HEK293 (cell line): ENCODE results near the gene HDAC1.

ENCODE experiments used
- CTCF ChIA-PET: fragments of 350-600 bp; formaldehyde crosslinking; extraction: SDS; loops from one replicate; lab custom pipeline; 2021; ENCODE audit warnings: antibody characterized with exemption; lab: Yijun Ruan, JAX
- POLR2A ChIA-PET: fragments of 300-600 bp; formaldehyde crosslinking; extraction: SDS; loops from one replicate; lab custom pipeline; 2020; ENCODE audit warnings: antibody characterized with exemption, inconsistent platforms; lab: Yijun Ruan, JAX
- H3K27ac ChIP-seq: fragments of 200-500 bp; sonication (Bioruptor generic); 2 replicates; pipeline ENCODE4 v1.5.1; 2014; ENCODE audit warnings: low read depth, low read length, control low read depth, inconsistent platforms; ENCODE audit errors: extremely low read depth
- H3K36me3 ChIP-seq, 2 experiments: fragments of 200-500 bp in 1 of 2; sonication (Bioruptor generic) in 1 of 2; 1 replicate in 1 of 2; 2 replicates in 1 of 2; pipeline ENCODE4 v1.5.1; 2014 to 2017; ENCODE audit warnings: inconsistent platforms in 2 of 2, low read length in 2 of 2; ENCODE audit not compliant: control insufficient read depth in 2 of 2, insufficient read depth in 1 of 2
- H3K4me1 ChIP-seq: fragments of 200-500 bp; sonication (Bioruptor generic); 2 replicates; pipeline ENCODE4 v1.5.1; 2014; ENCODE audit warnings: mild to moderate bottlenecking, low read length, inconsistent platforms; ENCODE audit not compliant: control insufficient read depth, insufficient read depth
- H3K4me3 ChIP-seq: 2 replicates; pipeline ENCODE4 v1.5.1; 2011; ENCODE audit warnings: low read depth, mild to moderate bottlenecking, control low read depth, low read length, moderate library complexity
- H3K9me3 ChIP-seq: fragments of 200-500 bp; sonication (Bioruptor generic); 2 replicates; pipeline ENCODE4 v1.5.1; 2014; ENCODE audit warnings: low read depth, low read length, inconsistent platforms; ENCODE audit not compliant: control insufficient read depth, insufficient read depth
- BCL11B ChIP-seq: fragments of 450-650 bp; formaldehyde crosslinking; IDR thresholded peaks from 2 replicates; pipeline ENCODE4 v1.5.1; 2016; ENCODE audit warnings: low read depth, missing biosample characterization, missing genetic modification characterization
- CTCF ChIP-seq: fragments of 450-650 bp; formaldehyde crosslinking; IDR thresholded peaks from 2 replicates; pipeline ENCODE4 v1.5.1; 2016; ENCODE audit warnings: missing biosample characterization, missing genetic modification characterization
- MZF1 ChIP-seq: fragments of 450-650 bp; formaldehyde crosslinking; IDR thresholded peaks from 2 replicates; pipeline ENCODE4 v1.5.1; 2017; ENCODE audit warnings: missing biosample characterization, missing genetic modification characterization, borderline replicate concordance
- PRDM10 ChIP-seq: fragments of 450-650 bp; formaldehyde crosslinking; IDR thresholded peaks from 2 replicates; pipeline ENCODE4 v1.5.1; 2016; ENCODE audit warnings: missing biosample characterization, missing genetic modification characterization
- REPIN1 ChIP-seq: fragments of 450-650 bp; formaldehyde crosslinking; IDR thresholded peaks from 2 replicates; pipeline ENCODE4 v1.5.1; 2017; ENCODE audit warnings: missing biosample characterization, missing genetic modification characterization, low read depth
- SCRT2 ChIP-seq: fragments of 450-650 bp; formaldehyde crosslinking; IDR thresholded peaks from 2 replicates; pipeline ENCODE4 v1.5.1; 2016; ENCODE audit warnings: missing biosample characterization, missing genetic modification characterization
- SP3 ChIP-seq: fragments of 450-650 bp; formaldehyde crosslinking; IDR thresholded peaks from 2 replicates; pipeline ENCODE4 v1.5.1; 2016; ENCODE audit warnings: missing biosample characterization, missing genetic modification characterization
- YY1 ChIP-seq: fragments of 450-650 bp; formaldehyde crosslinking; IDR thresholded peaks from 2 replicates; pipeline ENCODE4 v1.5.1; 2018; ENCODE audit warnings: missing biosample characterization, missing genetic modification characterization
- ZNF140 ChIP-seq: fragments of 450-650 bp; formaldehyde crosslinking; IDR thresholded peaks from 2 replicates; pipeline ENCODE4 v1.5.1; 2016; ENCODE audit warnings: missing biosample characterization, missing genetic modification characterization
- ZNF146 ChIP-seq: fragments of 450-650 bp; formaldehyde crosslinking; IDR thresholded peaks from 2 replicates; pipeline ENCODE4 v1.5.1; 2016; ENCODE audit warnings: missing biosample characterization, missing genetic modification characterization
- ZNF221 ChIP-seq: fragments of 450-650 bp; formaldehyde crosslinking; IDR thresholded peaks from 2 replicates; pipeline ENCODE4 v1.5.1; 2017; ENCODE audit warnings: missing biosample characterization, missing genetic modification characterization, borderline replicate concordance
- ZNF24 ChIP-seq: fragments of 450-650 bp; formaldehyde crosslinking; IDR thresholded peaks from 2 replicates; pipeline ENCODE4 v1.5.1; 2016; ENCODE audit warnings: missing biosample characterization, missing genetic modification characterization
- ZNF311 ChIP-seq: fragments of 450-650 bp; formaldehyde crosslinking; IDR thresholded peaks from 2 replicates; pipeline ENCODE4 v1.5.1; 2017; ENCODE audit warnings: missing biosample characterization, missing genetic modification characterization, borderline replicate concordance
- ZNF354C ChIP-seq: fragments of 450-650 bp; formaldehyde crosslinking; IDR thresholded peaks from 2 replicates; pipeline ENCODE4 v1.5.1; 2016; ENCODE audit warnings: missing biosample characterization, missing genetic modification characterization, low read depth, borderline replicate concordance
- ZNF416 ChIP-seq: fragments of 450-650 bp; formaldehyde crosslinking; IDR thresholded peaks from 2 replicates; pipeline ENCODE4 v1.5.1; 2016; ENCODE audit warnings: missing biosample characterization, missing genetic modification characterization
- ZNF433 ChIP-seq: fragments of 450-650 bp; formaldehyde crosslinking; IDR thresholded peaks from 2 replicates; pipeline ENCODE4 v1.5.1; 2016; ENCODE audit warnings: missing biosample characterization, missing genetic modification characterization, low read depth
- ZNF488 ChIP-seq: fragments of 450-650 bp; formaldehyde crosslinking; IDR thresholded peaks from 2 replicates; pipeline ENCODE4 v1.5.1; 2016; ENCODE audit warnings: missing biosample characterization, missing genetic modification characterization
- ZNF549 ChIP-seq: fragments of 450-650 bp; IDR thresholded peaks from 2 replicates; pipeline ENCODE4 v1.5.1; 2018; ENCODE audit warnings: missing biosample characterization, missing genetic modification characterization, mild to moderate bottlenecking, inconsistent platforms, moderate library complexity
- ZNF571 ChIP-seq: fragments of 450-650 bp; formaldehyde crosslinking; IDR thresholded peaks from 2 replicates; pipeline ENCODE4 v1.5.0; 2017; ENCODE audit warnings: missing biosample characterization, missing genetic modification characterization
- ZNF621 ChIP-seq: fragments of 450-650 bp; formaldehyde crosslinking; IDR thresholded peaks from 2 replicates; pipeline ENCODE4 v1.5.1; 2017; ENCODE audit warnings: missing biosample characterization, missing genetic modification characterization
- ZNF670 ChIP-seq: fragments of 450-650 bp; formaldehyde crosslinking; IDR thresholded peaks from 2 replicates; pipeline ENCODE4 v1.5.1; 2016; ENCODE audit warnings: missing biosample characterization, missing genetic modification characterization, low read depth
- ZNF701 ChIP-seq: fragments of 450-650 bp; formaldehyde crosslinking; IDR thresholded peaks from 2 replicates; pipeline ENCODE4 v1.5.1; 2016; ENCODE audit warnings: missing biosample characterization, missing genetic modification characterization
- ZNF747 ChIP-seq: fragments of 450-650 bp; formaldehyde crosslinking; IDR thresholded peaks from 2 replicates; pipeline ENCODE4 v1.5.1; 2016; ENCODE audit warnings: missing biosample characterization, missing genetic modification characterization
- ZNF830 ChIP-seq: fragments of 450-650 bp; IDR thresholded peaks from 2 replicates; pipeline ENCODE4 v1.5.0; 2018; ENCODE audit warnings: missing biosample characterization, missing genetic modification characterization, low read depth, mild to moderate bottlenecking, moderate library complexity

HDAC1 gene

GRCh38 chr1:32373996-32374592 is 82.2 kb downstream of the HDAC1 start (continued):
- TF ChIP-seq ZNF311 (no peak), ZNF140 (no peak), ZNF221 (tag by site-specific recombination) (no peak), ZNF433 (tag by site-specific recombination) (no peak), ZNF24 (tag by site-specific recombination) (no peak), ZNF488 (no peak), YY1 (tag by site-specific recombination) (no peak), MZF1 (no peak), ZNF354C (no peak)

- Histone ChIP-seq H3K27ac (no peak overlapping the region), H3K4me1 (no peaks in the 10 kb centered on the region), H3K9me3 (no peaks in the 10 kb centered on the region), H3K4me3 (no peak overlapping the region), H3K36me3 (peaks cover 24 to 98% of the 10 kb centered on the region in 2 experiments; a peak in 2 of 3 replicates)
- ChIA-PET POLR2A (interaction anchor here (0.6 to 3.0 kb wide), 4 partner anchors 18 to 215 kb away, joined by 3 to 10 read pairs (median 4); partner anchors contain the start of genes BSDC1 and MARCKSL1), CTCF (interaction anchor here (0.7 to 1.6 kb wide), 3 partner anchors 9 to 160 kb away, joined by 3 to 5 read pairs (median 3); partner anchors contain the start of gene BSDC1)
- TF ChIP-seq PRDM10 (tag by site-specific recombination), result no peak
- TF ChIP-seq ZNF830 (tag by site-specific recombination), result no peak
- TF ChIP-seq ZNF146 (tag by site-specific recombination), result no peak
- no peak for TF ChIP-seq ZNF140
- TF ChIP-seq ZNF416 (tag by site-specific recombination), result no peak
- no peak for TF ChIP-seq ZNF549
- no peak for TF ChIP-seq ZNF221 (tag by site-specific recombination)
- no peak for TF ChIP-seq ZNF747 (tag by site-specific recombination)
- TF ChIP-seq SCRT2, result no peak
- TF ChIP-seq SP3, result no peak
- TF ChIP-seq REPIN1 (tag by site-specific recombination), result no peak
- no peak for TF ChIP-seq ZNF571
- TF ChIP-seq ZNF701 (tag by site-specific recombination), result no peak
- no peak for TF ChIP-seq ZNF670 (tag by site-specific recombination)
- TF ChIP-seq BCL11B (tag by site-specific recombination), result no peak
- TF ChIP-seq ZNF621 (tag by site-specific recombination), result no peak
- no peak for TF ChIP-seq CTCF (tag by site-specific recombination)
- TF ChIP-seq, all 188 proteins: peak for 0
Measured at GRCh38 chr1:32376199-32376598, 84.3 kb downstream of the HDAC1 start.
